NOMO-1 treated with dmso at 0.1 percent for 144 hours (cell line): ENCODE data around the gene PWWP2B.
"Not testable (repeated sequence)": the region's sequence is repeated elsewhere in the genome, so short reads cannot be mapped to it uniquely, and the experiment has no call there.

Source experiments
- DNase-seq: peaks from one replicate; lab custom pipeline; 2025; ENCODE audit not compliant: unreplicated experiment; lab: John Stamatoyannopoulos, UW

PWWP2B gene

GRCh38 chr10:132379026-132379425 is 18.0 kb upstream of the PWWP2B start:
- DNase-seq: not testable (repeated sequence)

- DNase-seq: not testable (repeated sequence)
These were observed 16.0 kb upstream of the PWWP2B start for GRCh38 chr10:132380986-132381385.

GRCh38 chr10:132381741-132382140 is 15.3 kb upstream of the PWWP2B start:
- DNase-seq: no peak

GRCh38 chr10:132382231-132382922 is 14.6 kb upstream of the PWWP2B start:
- no peak for DNase-seq

- DNase-seq: no peak
These were observed 13.9 kb upstream of the PWWP2B start for GRCh38 chr10:132383101-132383500.

- no peak for DNase-seq
These were observed 13.2 kb upstream of the PWWP2B start for GRCh38 chr10:132383751-132384196.

- DNase-seq: no peak
These were observed 12.2 kb upstream of the PWWP2B start for GRCh38 chr10:132384618-132385388.

GRCh38 chr10:132385389-132385667 is 11.7 kb upstream of the PWWP2B start:
- peak; percentile 54 for DNase-seq

- no peak for DNase-seq
These were observed 11.1 kb upstream of the PWWP2B start for GRCh38 chr10:132385721-132386418.

- no peak for DNase-seq
These were observed 10.6 kb upstream of the PWWP2B start for GRCh38 chr10:132386419-132386831.

GRCh38 chr10:132386896-132387295 is 10.1 kb upstream of the PWWP2B start:
- DNase-seq: not testable (repeated sequence)

- peak; percentile 59 for DNase-seq
These were observed 9.2 kb upstream of the PWWP2B start for GRCh38 chr10:132387764-132388210.

- DNase-seq: no peak
These were observed 8.0 kb upstream of the PWWP2B start for GRCh38 chr10:132388891-132389432.

- DNase-seq: no peak
These were observed 7.4 kb upstream of the PWWP2B start for GRCh38 chr10:132389433-132390169.

GRCh38 chr10:132390170-132390920 is 6.7 kb upstream of the PWWP2B start:
- DNase-seq: no peak

- DNase-seq: no peak
These were observed 5.9 kb upstream of the PWWP2B start for GRCh38 chr10:132390921-132391675.

GRCh38 chr10:132391676-132392020 is 5.4 kb upstream of the PWWP2B start:
- DNase-seq: no peak

GRCh38 chr10:132392184-132392800 is 4.7 kb upstream of the PWWP2B start:
- DNase-seq: no peak
